NCI-H1092 (cell line): ENCODE results near the gene VAPB.

Source experiments
- DNase-seq: peaks from one replicate; lab custom pipeline; 2025; lab: John Stamatoyannopoulos, UW

VAPB gene

DNA sequence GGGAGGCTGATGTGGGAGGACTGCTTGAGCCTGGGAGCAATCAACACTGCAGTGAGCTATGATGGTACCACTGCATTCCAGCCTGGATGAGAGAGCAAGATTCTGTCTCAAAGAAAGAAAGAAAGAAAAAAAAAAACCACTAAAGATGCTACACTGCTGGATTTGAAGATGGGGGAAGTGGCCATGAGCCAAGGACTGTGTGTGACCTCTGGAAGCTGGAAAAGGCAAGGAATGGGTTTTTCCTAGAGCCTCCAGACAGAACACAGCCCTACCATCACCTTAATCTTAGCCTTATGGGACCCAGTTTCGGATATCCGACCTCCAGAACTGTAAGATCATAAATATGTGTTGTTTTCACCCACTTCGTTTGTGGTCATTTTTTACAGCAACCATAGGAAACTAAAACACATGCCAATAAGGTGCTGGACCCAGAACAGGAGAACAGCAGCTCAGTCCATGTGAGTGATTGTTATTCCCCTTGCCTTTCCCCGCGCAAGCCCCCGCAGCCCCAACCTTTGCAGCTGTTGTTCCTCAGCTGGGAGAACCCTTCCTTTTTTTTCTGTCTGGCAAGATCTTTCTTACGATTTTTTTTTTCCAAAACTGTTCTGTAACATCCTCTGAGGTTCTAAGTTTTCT is 11.1 kb upstream of the VAPB start:
- no peak for DNase-seq

- DNase-seq, result no peak
Measured at GRCh38 chr20:58378704-58379103, 10.3 kb upstream of the VAPB start.

DNA sequence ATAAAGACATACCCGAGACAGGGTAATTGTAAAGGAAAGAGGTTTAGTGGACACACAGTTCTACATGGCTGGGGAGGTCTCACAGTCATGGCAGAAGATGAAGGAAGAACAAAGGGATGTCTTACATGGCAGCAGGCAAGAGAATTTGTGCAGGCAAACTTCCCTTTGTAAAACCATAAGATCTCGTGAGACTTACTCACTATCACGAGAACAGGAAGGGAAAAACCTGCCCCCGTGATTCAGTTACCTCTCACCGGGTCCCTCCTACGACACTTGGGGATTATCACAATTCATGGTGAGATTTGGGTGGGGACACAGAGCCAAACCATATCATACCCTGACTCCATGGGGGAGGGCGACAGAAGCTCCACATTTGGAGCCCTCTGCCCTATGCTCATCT is 7.4 kb upstream of the VAPB start:
- DNase-seq, result no peak

GRCh38 chr20:58382096-58382495 is 6.9 kb upstream of the VAPB start:
- no peak for DNase-seq

GRCh38 chr20:58384821-58385220 is 4.2 kb upstream of the VAPB start:
- no peak for DNase-seq

DNA sequence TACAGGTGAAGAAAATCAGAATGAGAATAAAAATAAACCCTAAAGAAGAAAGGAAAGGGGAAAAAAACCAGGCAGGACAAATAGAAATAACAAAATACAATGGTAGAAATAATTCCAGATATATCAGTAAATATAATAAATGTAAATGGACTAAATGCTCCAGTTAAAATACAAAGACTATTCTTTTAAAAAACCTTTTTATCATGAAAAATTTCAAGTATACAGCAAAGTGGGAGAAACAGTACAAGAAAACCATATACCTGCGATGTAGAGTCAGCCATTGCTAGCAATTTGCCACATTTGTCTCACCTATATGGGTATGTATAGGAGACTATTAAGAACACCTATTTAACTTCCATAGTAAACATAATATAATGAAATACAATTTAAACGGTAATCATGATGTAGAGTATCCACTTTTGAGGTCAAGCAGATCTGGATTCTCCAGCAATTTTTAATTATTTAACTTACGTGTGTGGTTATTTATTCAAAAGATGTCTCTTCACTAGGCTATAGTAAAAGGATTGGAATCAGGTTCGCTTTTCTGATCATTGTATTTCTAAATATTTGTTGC is 914 bp upstream of the VAPB start:
- no peak for DNase-seq

DNA sequence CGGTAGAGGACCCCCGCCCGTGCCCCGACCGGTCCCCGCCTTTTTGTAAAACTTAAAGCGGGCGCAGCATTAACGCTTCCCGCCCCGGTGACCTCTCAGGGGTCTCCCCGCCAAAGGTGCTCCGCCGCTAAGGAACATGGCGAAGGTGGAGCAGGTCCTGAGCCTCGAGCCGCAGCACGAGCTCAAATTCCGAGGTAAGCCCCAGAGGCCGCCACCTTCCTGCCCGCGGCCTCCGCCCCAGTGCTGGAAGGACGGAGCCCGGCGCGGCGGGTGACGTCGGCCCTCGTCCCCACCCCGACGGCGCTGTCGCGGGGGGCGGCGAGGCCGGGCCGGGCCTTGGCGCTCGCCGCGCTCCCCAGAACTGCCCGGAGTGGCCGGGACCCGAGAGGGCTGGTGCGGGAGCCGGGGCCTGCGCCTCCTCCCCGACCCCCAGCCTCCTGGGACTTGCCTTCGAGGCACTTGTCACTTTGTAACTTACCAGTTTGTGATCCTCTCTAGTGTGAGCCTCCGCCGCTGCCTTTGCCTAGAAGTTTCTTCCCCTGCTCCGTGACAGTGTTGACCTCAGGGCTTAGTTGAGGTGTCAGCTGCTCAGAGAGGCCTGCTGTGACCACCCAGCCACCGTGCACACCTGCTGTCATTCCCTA is 417 bp downstream of the VAPB start:
- peak; percentile 2 for DNase-seq

DNA sequence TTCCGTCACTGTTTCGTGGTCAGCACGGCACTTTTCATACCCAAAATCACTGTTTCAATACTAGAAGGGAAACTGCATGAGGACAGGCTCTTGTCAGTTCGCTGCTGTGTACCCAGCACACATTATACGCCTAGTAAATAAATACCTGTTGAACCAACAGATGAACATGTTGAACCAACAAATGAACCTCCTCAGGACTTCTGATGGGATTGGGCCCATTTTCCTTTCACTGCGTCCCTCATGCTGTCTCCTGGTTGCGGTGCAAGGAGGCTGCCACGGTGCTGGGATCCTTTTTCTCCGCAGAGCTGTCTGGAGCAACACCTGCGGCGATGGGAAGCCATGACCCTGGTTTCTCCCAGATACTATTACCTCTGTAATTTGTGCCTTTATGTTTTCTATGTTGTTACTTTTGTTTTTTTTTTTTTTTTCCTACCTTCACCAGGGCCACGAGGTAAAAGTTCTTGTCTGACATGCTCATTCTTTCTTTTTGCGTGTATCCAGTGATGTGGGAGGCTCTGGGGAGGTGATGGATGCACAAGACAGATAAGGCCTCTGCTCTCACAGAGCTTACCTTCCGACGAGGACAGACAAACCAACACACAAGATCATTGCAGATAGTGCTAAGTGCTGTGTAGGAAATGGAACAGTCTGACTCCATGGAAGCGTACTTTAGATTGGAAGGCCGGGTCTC is 1.1 kb downstream of the VAPB start:
- DNase-seq, result no peak

GRCh38 chr20:58390659-58391035 is 1.6 kb downstream of the VAPB start:
- DNase-seq, result no peak

DNA sequence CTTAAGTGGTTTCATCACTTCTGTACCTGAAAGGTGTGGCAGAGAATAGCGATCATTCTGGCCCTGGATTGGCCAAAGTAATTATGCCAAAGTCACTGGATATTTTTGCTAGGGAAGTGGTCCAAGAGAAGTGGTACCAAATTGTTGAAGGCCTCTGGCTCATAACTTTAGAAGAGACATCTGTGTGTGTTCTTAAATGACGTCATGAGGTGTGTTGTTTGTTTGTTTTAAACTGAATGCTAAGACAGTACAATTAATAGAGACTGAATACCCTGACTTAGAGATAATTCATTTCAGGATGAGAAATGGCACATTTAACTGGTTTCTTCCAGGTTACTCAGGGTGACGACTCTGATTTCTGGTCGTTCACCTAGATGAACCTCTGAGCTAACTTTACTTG is 3.3 kb downstream of the VAPB start:
- DNase-seq, result no peak

- DNase-seq, result no peak
Measured at GRCh38 chr20:58393299-58393698, 4.3 kb downstream of the VAPB start.

- no peak for DNase-seq
Measured at GRCh38 chr20:58394801-58395200, 5.8 kb downstream of the VAPB start.

- DNase-seq, result no peak
Measured at GRCh38 chr20:58395604-58396003, 6.6 kb downstream of the VAPB start.

- no peak for DNase-seq
Measured at GRCh38 chr20:58397429-58397828, 8.4 kb downstream of the VAPB start.

DNA sequence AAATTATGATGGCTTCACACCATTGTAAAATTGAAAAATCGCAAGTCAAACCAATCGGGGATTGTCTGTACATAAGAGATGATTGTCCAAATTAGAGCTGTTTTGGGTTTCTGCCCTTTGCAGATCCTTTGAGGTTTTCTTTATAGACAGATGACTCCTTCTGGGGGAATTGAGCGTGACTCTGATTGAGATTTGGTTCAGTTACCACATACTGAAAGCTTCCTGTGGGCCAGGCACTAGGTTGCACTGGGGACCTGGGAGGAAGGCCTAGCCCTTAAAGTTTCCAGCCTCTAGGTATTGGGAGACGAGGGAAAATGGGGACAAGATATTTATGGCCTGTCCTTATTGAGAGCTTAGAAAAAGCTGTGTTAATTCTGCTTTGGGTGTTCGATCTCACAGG is 9.2 kb downstream of the VAPB start:
- DNase-seq, result no peak

GRCh38 chr20:58399926-58400325 is 10.9 kb downstream of the VAPB start:
- no peak for DNase-seq

DNA sequence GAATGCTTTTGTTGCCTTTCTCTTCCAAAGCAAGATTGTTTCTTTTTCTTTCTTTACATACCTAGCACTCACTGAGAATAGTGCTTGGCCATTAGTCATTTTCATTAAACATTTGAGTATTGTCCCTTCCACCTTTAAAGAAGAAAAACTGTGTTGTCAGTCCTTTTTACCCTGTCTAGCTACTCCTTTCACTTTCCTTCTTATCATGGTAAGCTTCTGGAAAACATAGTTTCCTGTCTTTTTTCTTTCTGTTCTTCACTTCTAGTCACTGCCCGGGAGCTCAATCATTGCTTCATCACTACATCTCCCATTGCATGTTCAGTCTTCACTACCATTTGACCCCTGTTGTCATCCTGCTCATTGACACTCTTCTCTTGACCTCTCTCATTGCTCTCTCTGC is 12.1 kb downstream of the VAPB start:
- DNase-seq, result no peak

GRCh38 chr20:58402305-58402704 is 13.3 kb downstream of the VAPB start:
- DNase-seq, result no peak

DNA sequence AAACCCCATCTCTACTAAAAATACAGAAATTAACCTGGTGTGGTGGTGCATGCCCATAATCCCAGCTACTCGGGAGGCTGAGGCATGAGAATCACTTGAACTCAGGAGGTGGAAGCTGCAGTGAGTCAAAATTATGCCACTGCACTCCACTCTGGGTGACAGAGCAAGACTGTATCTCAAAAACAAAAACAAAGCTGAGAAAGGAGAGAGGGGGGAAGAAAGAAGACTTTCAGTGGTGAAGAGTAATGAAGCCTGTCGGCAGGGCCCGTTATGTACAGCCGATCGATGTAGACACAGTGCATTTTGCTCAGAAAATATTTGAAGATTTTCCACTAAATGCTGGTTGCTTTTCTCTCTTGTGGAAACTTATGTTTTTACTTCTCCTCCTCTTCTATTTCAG is 13.8 kb downstream of the VAPB start:
- no peak for DNase-seq

- no peak for DNase-seq
Measured at GRCh38 chr20:58403272-58403671, 14.2 kb downstream of the VAPB start.

DNA sequence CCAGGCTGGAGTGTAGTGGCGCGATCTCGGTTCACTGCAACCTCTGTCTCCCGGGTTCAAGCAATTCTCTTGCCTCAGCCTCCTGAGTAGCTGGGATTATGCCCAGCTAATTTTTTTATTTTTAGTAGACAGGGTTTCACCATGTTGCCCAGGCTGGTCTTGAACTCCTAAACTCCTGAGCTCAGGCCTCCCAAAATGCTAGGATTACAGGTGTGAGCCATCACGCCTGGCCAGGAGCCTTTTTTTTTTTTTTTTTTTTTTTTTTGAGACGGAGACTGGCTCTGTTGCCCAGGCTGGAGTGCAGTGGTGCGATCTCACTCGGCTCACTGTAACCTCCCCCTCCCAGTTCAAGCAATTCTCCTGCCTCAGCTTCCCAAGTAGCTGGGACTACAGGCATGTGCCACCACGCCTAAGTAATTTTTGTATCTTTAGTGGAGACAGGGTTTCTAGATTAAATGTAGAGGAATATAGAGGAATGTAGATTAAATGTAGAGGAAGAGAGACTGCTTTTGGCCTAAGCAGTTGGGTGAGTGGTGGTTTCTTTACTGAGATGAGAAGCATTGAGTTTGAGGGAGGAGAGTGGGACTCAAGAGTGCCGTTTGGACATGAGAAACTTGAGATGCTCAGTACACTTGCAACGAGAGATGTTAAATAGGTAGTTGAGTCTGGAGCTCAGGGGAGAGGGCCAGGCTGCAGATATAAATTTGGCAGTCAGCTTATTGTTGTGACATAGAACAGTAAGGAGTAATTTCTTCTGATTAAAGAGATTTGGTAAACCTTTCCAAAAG is 16.7 kb downstream of the VAPB start:
- DNase-seq, result no peak

DNA sequence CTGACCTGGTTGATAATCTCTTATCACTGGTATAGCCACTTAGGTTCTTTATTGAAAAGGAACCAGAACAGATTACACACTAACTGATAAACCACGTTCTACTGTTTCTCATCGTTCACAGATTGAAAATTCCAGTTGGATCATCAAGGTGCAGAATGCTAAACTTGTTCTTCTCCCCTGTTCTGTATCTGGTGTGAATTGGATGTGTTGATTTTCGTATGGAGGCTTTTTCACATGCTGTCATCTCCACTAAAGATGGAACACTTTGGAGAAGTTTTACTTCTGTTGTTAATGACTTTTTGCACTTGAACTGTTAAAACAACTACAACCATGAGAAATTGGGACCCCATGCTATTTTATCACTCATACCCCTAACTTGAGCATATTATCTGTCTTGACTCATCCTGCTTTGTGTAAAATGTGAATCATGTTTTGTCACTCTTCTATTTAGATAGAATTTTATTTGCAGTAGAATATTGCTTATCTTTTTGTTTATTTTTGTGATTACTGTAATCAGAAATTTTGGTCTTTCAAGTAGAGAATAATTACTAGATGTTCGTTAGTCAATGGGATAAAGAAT is 17.5 kb downstream of the VAPB start:
- no peak for DNase-seq
